GM23248 (cell line): ENCODE measurements around the gene CEP131. TPM values are rescaled to one million over a fixed set of nuclear protein-coding genes. Genes with fewer than 3 reads are reported as not detected.

Experiments used
- DNase-seq: peaks from one replicate; pipeline ENCODE4 v3.0.0-alpha.2; 2015
- H2AFZ ChIP-seq: fragments of 200-600 bp; sonication (generic); 2 replicates; pipeline ENCODE4 v1.6.1; 2016; ENCODE audit warnings: antibody characterized with exemption
- H3F3A ChIP-seq: fragments of 200-600 bp; sonication (generic); 2 replicates; pipeline ENCODE4 v1.6.1; 2016; ENCODE audit warnings: mild to moderate bottlenecking, antibody characterized with exemption, mixed run types; ENCODE audit not compliant: insufficient read depth
- H3K27ac ChIP-seq: fragments of 200-600 bp; sonication (generic); 2 replicates; pipeline ENCODE4 v1.5.1; 2016; ENCODE audit warnings: mild to moderate bottlenecking
- H3K27me3 ChIP-seq: fragments of 200-600 bp; sonication (generic); replicated peaks from 2 replicates; pipeline ENCODE4 v1.6.1; 2016; ENCODE audit warnings: mild to moderate bottlenecking; ENCODE audit not compliant: insufficient read depth
- H3K36me3 ChIP-seq: fragments of 200-600 bp; sonication (generic); 2 replicates; pipeline ENCODE4 v1.6.1; 2016; ENCODE audit warnings: low read depth, mild to moderate bottlenecking
- H3K4me1 ChIP-seq: fragments of 200-600 bp; sonication (generic); 2 replicates; pipeline ENCODE4 v1.6.1; 2016; ENCODE audit warnings: mild to moderate bottlenecking; ENCODE audit not compliant: insufficient read depth
- H3K4me2 ChIP-seq: fragments of 200-600 bp; sonication (generic); one replicate; pipeline ENCODE4 v1.6.1; 2016; ENCODE audit warnings: mild to moderate bottlenecking; ENCODE audit not compliant: unreplicated experiment
- H3K4me3 ChIP-seq: fragments of 200-600 bp; sonication (generic); 2 replicates; pipeline ENCODE4 v1.5.1; 2016; ENCODE audit warnings: mild to moderate bottlenecking
- H3K79me2 ChIP-seq: fragments of 200-600 bp; sonication (generic); 2 replicates; pipeline ENCODE4 v1.6.1; 2016; ENCODE audit warnings: mild to moderate bottlenecking; ENCODE audit not compliant: insufficient read depth
- H3K9ac ChIP-seq: fragments of 200-600 bp; sonication (generic); 2 replicates; pipeline ENCODE4 v1.6.1; 2016; ENCODE audit warnings: mild to moderate bottlenecking
- H3K9me2 ChIP-seq: fragments of 200-600 bp; sonication (generic); 2 replicates; pipeline ENCODE4 v1.6.1; 2016; ENCODE audit warnings: mixed run types, mild to moderate bottlenecking, moderate library complexity; ENCODE audit not compliant: insufficient read depth
- H3K9me3 ChIP-seq: fragments of 200-600 bp; sonication (generic); one replicate; pipeline ENCODE4 v1.6.1; 2017; ENCODE audit warnings: low read depth
- H4K20me1 ChIP-seq: fragments of 200-600 bp; sonication (generic); 2 replicates; pipeline ENCODE4 v1.6.0; 2016; ENCODE audit not compliant: insufficient read depth
- EZH2 ChIP-seq: fragments of 200-600 bp; sonication (generic); IDR thresholded peaks from 2 replicates; pipeline ENCODE4 v1.6.1; 2018; ENCODE audit warnings: antibody characterized with exemption, mild to moderate bottlenecking; ENCODE audit not compliant: insufficient read depth, poor library complexity, severe bottlenecking
- EZH2phosphoT487 ChIP-seq: fragments of 200-600 bp; sonication (generic); IDR thresholded peaks from 2 replicates; pipeline ENCODE4 v1.6.1; 2018; ENCODE audit warnings: antibody characterized with exemption, moderate library complexity, mild to moderate bottlenecking, low read depth; ENCODE audit not compliant: insufficient read depth
- WGBS, 2 experiments: methylation state at CpG; one replicate each; pipeline ENCODE4 v1.1.6; 2015 to 2017; ENCODE audit warnings: low lambda C conversion rate in 2 of 2, low coverage in 1 of 2; ENCODE audit errors: missing lambda C conversion rate in 2 of 2; 5-methylcytosine and 5-hydroxymethylcytosine counted together
- in situ Hi-C: fragments of 300-500 bp; cut with MboI; formaldehyde crosslinking; loops from 2 replicates; pipeline ENCODE4 v1.15.0; 2020
- polyA plus RNA-seq: library from polyadenylated mRNA; unstranded; fragments of >200 nt; fragmentation: Nextera tagmentation; extraction: Ambion mirVana; gene quantifications from 2 replicates; pipeline ENCODE4 v1.2.1, GENCODE V29; 2016
- total RNA-seq: library from RNA; depleted of rRNA; stranded (reverse); fragments of >200 nt; shearing (Covaris generic); gene quantifications from 2 replicates; pipeline ENCODE4 v1.2.3, GENCODE V29; 2014

Gene CEP131
- total and polyA plus RNA-seq, 2 experiments from 2014 or later: 5.6 to 8.0 TPM

DNA sequence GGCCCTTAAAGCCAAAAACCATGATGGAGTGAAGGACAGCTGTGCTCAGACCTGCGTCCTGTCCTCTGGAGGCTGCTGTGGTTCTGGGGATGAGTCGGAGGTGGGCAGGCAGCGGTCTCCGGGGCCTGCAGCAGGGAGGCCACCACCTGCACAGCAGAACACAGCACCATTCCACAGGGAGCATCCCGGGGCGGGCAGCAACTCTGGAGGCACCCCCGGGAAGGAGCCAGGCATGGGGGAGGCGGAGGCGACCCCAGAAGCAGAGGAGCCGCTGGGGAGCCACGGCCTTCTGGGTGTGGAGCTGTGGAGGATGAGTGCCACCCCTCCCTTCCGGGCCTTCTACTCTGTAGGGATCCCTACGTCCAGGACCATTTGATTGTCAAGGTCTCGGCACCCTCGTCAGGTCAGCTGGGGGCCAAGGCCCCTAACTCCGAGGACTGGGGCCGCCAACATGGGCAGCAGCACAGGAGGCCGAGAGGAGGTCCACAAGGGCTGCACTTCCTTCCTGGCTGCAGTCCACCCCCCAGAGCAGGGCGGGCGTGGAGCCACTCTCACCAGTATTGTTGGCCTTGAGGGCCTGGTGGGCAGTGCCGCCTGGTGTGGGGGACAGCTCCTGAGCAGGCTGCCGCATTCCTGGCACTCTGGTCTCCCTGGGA, 23.8 kb downstream of the CEP131 start:
- no peaks in the 10 kb centered on the region for H3K27me3 ChIP-seq
- in situ Hi-C loops: no loop called here
- 93 to 97% methylated on average over 22 of the region's 22 CpGs for WGBS, 2 experiments

GRCh38 chr17:81197831-81198490, 24.8 kb downstream of the CEP131 start:
- Histone ChIP-seq H3K79me2 (no peaks in the 10 kb centered on the region), H3F3A (no peaks in the 10 kb centered on the region), H4K20me1 (no peaks in the 10 kb centered on the region), H3K27me3 (no peaks in the 10 kb centered on the region), H2AFZ (no peak overlapping the region), H3K4me1 (no peaks in the 10 kb centered on the region), H3K9me3 (no peaks in the 10 kb centered on the region), H3K9ac (no peak overlapping the region), H3K36me3 (no peaks in the 10 kb centered on the region), H3K4me3 (no peak overlapping the region), H3K4me2 (no peak overlapping the region), H3K27ac (no peak overlapping the region), H3K9me2 (no peaks in the 10 kb centered on the region)
- 91% methylated on average over 20 to 21 of the region's 21 CpGs for WGBS, 2 experiments
- TF ChIP-seq EZH2 (no peak), EZH2phosphoT487 (no peak)
- DNase-seq: no peak
- in situ Hi-C loops: no loop called here

More for the DNA sequence above, 23.8 kb downstream of the CEP131 start:
- TF ChIP-seq EZH2: no peak
- no peak for TF ChIP-seq EZH2phosphoT487
- no peaks in the 10 kb centered on the region for H3K36me3 ChIP-seq
- H3K4me3 ChIP-seq: no peak overlapping the region
- no peak overlapping the region for H3K9ac ChIP-seq
- no peak overlapping the region for H2AFZ ChIP-seq
- H3K4me2 ChIP-seq: no peak overlapping the region
- H4K20me1 ChIP-seq: no peaks in the 10 kb centered on the region
- DNase-seq: no peak
- no peaks in the 10 kb centered on the region for H3K9me3 ChIP-seq
- H3K79me2 ChIP-seq: no peaks in the 10 kb centered on the region
- H3K9me2 ChIP-seq: no peaks in the 10 kb centered on the region
- H3K4me1 ChIP-seq: no peaks in the 10 kb centered on the region
- H3K27ac ChIP-seq: no peak overlapping the region
- no peaks in the 10 kb centered on the region for H3F3A ChIP-seq

GRCh38 chr17:81197409-81197795, 25.4 kb downstream of the CEP131 start:
- no peaks in the 10 kb centered on the region for H3K79me2 ChIP-seq
- WGBS, 2 experiments: 88 to 98% methylated on average over 5 to 9 of the region's 14 CpGs
- H3K9me3 ChIP-seq: no peaks in the 10 kb centered on the region
- TF ChIP-seq EZH2phosphoT487 (no peak), EZH2 (no peak)
- no peaks in the 10 kb centered on the region for H3K27me3 ChIP-seq
- in situ Hi-C loops: no loop called here
- no peaks in the 10 kb centered on the region for H3K9me2 ChIP-seq
- H3K4me2 ChIP-seq: no peak overlapping the region
- no peak overlapping the region for H3K4me3 ChIP-seq
- no peaks in the 10 kb centered on the region for H4K20me1 ChIP-seq
- no peaks in the 10 kb centered on the region for H3K36me3 ChIP-seq
- H3F3A ChIP-seq: no peaks in the 10 kb centered on the region
- no peak for DNase-seq
- H3K4me1 ChIP-seq: no peaks in the 10 kb centered on the region
- no peak overlapping the region for H2AFZ ChIP-seq
- H3K27ac ChIP-seq: no peak overlapping the region
- H3K9ac ChIP-seq: no peak overlapping the region

DNA sequence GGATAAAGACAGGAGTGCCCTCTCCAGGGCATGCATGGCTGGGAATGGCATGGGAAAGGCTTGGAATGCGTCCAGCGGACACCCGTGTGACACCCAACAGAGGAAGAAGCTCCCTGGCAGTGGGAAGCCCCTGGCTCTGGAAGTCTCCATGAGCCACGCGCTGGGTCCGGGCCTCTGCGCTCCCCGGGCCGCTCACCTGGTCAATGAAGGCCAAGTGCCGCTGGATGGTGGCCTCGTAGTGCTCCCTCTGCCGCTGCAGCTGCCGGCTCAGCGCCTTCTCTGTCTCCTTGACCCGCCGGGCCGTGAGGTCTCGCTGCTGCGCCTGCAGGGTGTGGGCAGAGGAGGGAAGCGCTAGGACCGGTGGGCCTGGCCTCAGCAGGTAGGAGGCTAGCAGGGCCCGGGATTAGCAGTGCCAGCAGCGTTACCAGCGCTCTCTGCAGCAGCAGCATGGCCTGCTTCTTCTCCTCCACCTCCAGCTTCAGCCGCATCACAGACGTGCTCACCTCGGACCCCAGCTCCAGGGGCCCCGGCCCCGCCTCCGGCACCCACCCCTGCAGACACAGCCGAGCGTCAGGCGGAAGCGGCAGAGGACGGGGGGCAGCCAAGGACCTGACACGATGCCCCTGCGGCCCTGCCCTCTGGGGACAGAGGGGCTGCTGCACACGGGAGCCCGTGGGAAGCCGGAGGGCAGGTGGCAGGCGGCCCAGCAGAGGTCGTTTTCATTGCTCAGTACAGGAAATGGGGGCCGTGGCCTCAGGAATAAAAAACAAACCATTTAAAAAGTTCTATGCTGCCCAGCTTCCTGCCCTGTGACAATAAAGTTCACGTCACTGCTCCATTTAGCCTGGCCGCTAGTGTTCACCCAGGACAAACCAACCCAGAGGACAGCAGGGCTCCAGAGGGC, 26.0 kb downstream of the CEP131 start:
- in situ Hi-C loops: no loop called here
- 93 to 94% methylated on average over 29 to 45 of the region's 45 CpGs for WGBS, 2 experiments
- no peak for DNase-seq
- Histone ChIP-seq H3K4me2 (no peak overlapping the region), H3K9me3 (no peaks in the 10 kb centered on the region), H3K27me3 (no peaks in the 10 kb centered on the region), H3K4me3 (no peak overlapping the region), H3K79me2 (no peaks in the 10 kb centered on the region), H4K20me1 (no peaks in the 10 kb centered on the region), H2AFZ (no peak overlapping the region), H3K36me3 (no peaks in the 10 kb centered on the region), H3K27ac (no peak overlapping the region), H3K4me1 (no peaks in the 10 kb centered on the region), H3F3A (no peaks in the 10 kb centered on the region), H3K9me2 (no peaks in the 10 kb centered on the region), H3K9ac (no peak overlapping the region)
- TF ChIP-seq EZH2 (no peak), EZH2phosphoT487 (no peak)
